HG03520 (cell line): ENCODE measurements around the gene PITPNC1.
"Not testable (repeated sequence)": the region's sequence is repeated elsewhere in the genome, so short reads cannot be mapped to it uniquely, and the experiment has no call there.

Experiments
- ATAC-seq: cut with Tn5 transposase; IDR thresholded peaks from one replicate; pipeline ENCODE4 v1.9.1; 2021; ENCODE audit warnings: mild to moderate bottlenecking, moderate library complexity; ENCODE audit not compliant: unreplicated experiment

Gene PITPNC1

GRCh38 chr17:67480959-67481358 lies 103.9 kb downstream of the PITPNC1 start:
- ATAC-seq: not testable (repeated sequence)

GRCh38 chr17:67481808-67482207 lies 104.7 kb downstream of the PITPNC1 start:
- no peak for ATAC-seq

GRCh38 chr17:67482764-67483163 lies 105.7 kb downstream of the PITPNC1 start:
- no peak for ATAC-seq

- ATAC-seq: no peak
Observed at GRCh38 chr17:67484261-67484660, 107.2 kb downstream of the PITPNC1 start.

DNA sequence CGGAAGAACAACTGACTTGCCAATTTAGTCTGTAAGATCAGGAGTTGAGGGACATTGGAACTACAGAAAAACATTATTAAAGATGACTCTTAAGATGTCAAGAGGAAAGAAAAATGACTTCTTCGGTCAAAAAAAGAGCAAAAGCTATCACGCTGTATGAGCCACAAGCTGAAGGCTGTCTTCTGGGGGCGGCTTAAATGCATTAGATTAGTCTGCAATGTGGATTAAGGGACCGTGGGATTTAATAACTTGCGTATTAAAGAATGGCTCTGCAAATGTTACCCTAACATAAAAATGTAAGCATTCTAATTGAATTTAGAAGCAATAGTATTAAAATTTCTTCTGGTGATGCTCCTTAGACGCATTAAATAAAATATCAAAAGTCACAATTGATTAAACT lies 108.6 kb downstream of the PITPNC1 start:
- ATAC-seq: no peak

DNA sequence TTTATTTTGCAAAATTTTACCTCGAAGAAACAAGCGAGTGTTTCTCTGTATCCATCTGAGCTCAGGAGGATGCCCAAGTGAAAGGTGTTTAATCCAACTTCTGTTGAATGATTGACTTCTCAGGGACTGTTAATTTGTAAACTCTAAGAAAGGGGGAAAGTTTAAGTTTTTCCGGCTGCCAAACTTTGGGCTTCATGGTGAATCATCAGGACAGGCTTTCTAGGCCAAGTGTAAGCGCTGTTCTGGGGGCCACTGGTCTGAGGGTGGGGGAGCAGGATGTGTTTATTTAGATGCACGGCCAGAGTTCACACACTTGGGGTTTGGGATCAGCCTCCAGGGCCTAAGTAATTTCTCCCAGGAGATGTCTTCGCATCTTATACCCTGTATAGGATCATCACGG lies 110.4 kb downstream of the PITPNC1 start:
- no peak for ATAC-seq

GRCh38 chr17:67488161-67488560 lies 111.1 kb downstream of the PITPNC1 start:
- no peak for ATAC-seq

DNA sequence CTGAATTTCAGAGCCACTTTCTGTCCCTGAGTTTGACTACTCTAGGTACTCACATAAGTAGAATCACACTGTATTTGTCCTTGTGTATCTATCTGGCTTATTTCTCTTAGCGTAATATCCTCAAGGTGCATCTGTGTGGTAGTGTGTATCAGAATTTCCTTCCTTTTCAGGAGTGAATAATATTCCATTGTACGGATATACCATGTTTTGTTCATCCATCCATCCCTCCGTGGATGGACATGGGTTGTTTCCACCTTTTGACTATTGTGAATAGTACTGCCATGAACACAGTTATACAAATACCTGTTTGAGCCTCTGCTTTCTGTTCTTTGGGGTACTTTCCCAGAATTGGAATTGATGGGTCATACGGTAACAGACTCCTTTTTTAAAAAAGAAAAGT lies 111.7 kb downstream of the PITPNC1 start:
- no peak for ATAC-seq

GRCh38 chr17:67489273-67489672 lies 112.2 kb downstream of the PITPNC1 start:
- no peak for ATAC-seq

- ATAC-seq: no peak
Observed at GRCh38 chr17:67490471-67490870, 113.4 kb downstream of the PITPNC1 start.

DNA sequence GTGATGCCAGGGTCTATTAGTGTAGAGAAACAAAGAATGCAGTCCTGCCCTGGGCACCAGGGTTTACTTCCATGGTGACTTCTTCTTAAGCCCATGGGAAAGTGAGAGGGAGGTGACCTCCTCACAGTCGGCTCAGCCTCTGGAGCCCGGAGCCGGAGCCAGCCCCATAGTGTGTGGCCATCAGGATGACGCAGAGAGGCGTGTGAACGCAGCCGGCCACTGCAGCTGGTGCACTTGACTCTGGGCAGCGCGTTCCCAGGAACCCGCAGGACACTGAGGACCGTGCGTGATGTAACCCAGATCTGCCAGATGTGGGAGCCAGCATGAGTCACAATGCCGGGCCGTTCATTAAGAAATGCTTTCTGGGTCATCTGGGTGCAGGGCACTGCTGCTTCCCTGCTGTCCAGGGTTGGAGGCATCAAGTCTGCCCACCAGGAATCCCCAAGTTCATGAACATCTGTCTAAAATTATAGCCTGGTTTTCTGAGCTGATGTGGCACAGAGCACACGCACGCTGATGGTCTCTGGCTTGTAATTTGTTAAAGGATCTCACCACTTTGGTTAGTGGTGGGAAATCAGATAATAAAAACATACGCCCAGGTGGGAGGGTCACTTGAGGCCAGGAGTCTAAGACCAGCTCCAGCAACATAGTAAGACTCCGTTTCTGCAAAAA lies 114.1 kb downstream of the PITPNC1 start:
- no peak for ATAC-seq

GRCh38 chr17:67491681-67492024 lies 114.6 kb downstream of the PITPNC1 start:
- no peak for ATAC-seq

DNA sequence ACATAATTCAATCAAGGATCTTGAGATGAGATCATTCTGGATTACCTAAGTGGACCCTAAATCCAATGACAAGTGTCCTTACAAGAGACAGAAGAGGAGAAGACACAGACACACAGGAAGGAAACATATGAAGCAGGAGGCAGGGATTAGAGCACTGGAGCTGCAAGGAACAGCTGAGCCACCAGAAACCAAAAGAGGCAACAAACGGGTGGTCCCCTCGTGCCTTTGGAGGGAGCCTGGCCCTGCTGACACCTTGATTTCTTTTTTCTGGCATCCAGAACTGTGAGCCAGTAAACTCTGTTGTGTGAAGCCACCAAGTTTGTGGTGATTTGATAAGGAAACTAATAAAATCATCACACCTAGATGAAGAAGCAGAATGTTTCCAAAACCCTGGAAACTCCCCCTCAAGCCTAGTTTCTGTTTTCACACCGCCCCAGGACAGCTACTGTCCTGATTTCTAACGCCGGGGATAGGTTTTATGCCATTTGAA lies 115.2 kb downstream of the PITPNC1 start:
- ATAC-seq: no peak

DNA sequence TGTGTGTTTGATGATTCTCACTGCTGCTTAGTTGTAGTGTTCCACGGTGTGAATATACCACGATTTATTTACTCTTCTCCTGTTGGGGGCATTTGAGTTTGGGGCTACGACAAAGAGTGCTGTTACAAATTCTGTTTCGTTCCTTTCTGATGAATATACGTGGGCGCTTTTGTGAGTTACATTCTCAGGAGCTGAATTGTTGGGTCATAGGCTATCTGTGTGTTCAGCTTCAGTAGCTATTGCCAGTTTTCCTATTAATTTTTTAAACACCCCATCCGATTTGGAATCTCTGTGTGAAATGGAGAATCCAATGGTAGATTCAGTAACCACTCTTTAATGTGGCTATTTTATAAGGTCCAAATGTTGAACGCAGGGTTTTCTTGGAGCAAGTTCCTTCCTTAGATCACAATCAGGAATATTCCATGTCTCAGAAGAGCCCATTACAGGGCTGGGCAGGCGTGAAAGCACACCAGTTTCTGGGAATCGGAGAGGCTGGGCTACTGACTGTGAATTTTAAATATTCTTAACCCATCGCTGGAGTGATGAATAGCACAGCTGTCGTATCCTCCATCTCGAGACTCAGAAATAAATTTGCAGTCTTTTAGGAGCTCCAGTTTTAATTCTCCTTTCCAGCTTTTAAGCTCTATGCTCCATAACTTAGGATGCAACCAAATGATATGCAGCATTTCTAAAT lies 115.9 kb downstream of the PITPNC1 start:
- ATAC-seq: no peak

GRCh38 chr17:67493812-67494211 lies 116.7 kb downstream of the PITPNC1 start:
- ATAC-seq: no peak

GRCh38 chr17:67495534-67495933 lies 118.5 kb downstream of the PITPNC1 start:
- ATAC-seq: not testable (repeated sequence)

GRCh38 chr17:67496286-67496685 lies 119.2 kb downstream of the PITPNC1 start:
- ATAC-seq: no peak

DNA sequence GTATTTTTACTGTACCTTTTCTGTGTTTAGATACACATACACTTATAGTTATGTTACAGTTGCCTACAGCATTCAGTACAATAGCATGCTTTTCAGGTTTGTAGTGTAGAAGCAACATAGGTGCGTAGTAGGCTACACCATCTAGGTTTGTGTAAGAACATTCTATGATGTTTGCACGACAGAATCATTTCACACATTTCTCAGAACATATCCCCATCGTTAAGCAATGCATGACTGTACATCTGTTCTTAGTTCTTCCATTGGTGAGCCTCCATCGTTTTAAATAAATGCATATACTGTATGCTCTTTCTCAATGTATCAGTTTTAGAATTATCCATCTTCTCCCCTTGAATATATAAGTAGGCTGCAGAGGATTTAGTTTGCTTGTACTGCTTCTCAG lies 122.6 kb downstream of the PITPNC1 start:
- no peak for ATAC-seq

GRCh38 chr17:67500261-67500660 lies 123.2 kb downstream of the PITPNC1 start:
- no peak for ATAC-seq

DNA sequence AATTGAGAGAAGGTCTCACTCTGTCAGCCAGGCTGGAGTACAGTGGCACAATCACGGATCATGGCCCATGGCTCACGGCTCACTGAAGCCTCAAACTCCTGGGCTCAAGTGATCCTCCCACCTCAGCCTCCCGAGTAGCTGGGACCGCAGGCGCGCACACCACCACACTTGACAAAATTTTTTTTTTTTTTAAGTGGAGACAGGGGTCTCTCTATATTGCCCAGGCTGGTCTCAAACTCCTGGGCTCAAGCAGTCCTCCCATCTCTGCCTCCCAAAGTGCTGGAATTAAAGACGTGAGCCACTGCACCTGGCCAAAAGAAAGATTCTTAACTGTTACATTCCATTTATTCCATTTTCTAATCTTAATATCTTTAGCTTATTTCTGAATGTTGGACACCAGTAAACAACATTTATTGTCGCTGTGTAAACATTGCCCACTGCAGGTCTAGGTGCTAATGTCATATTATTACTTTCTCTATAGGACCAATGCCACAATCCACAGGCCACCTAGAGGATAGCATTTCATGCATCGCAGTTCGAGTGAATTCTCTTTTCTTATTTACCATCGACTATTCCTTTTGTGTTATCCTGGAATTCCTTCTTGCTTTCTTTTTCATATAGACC lies 123.7 kb downstream of the PITPNC1 start:
- ATAC-seq: no peak

DNA sequence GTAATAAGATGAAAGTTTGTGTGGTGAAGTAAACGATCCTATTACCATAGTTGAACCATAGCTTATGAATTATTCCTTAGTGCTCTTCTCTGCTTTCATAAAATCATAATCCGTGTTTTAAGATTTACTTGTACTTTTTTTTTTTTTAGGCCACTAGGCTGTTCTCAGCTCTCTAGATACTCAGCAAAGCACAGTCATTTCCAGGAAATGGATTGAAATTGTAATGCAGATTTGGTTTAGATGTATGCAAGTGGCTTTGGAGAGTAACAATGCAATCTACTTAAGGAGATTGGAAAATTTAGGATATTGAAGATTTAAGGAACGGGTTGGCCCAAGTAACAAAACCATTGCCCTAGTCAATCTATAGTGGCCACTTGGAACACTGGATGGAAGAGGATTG lies 125.1 kb downstream of the PITPNC1 start:
- no peak for ATAC-seq

GRCh38 chr17:67503184-67503583 lies 126.1 kb downstream of the PITPNC1 start:
- ATAC-seq: no peak
